Endodermal cell (in vitro differentiated cells): ENCODE data around the gene GALNT7. TPM values are rescaled to one million over a fixed set of nuclear protein-coding genes. Genes with fewer than 3 reads are reported as not detected.

Experiments used
- DNase-seq: peaks from one replicate; pipeline ENCODE4 v3.0.0-alpha.2; 2017
- H3K27ac ChIP-seq: 2 replicates; pipeline ENCODE4 v1.5.1; 2013; ENCODE audit warnings: mild to moderate bottlenecking, low read depth, low read length, moderate library complexity
- H3K27me3 ChIP-seq: 2 replicates; pipeline ENCODE4 v1.6.1; 2013; ENCODE audit warnings: mild to moderate bottlenecking, low read length, moderate library complexity; ENCODE audit not compliant: insufficient read depth, control insufficient read depth, poor library complexity, severe bottlenecking
- H3K36me3 ChIP-seq: 2 replicates; pipeline ENCODE4 v1.7.0; 2013; ENCODE audit warnings: mild to moderate bottlenecking, low read length, moderate library complexity; ENCODE audit not compliant: control insufficient read depth, insufficient read depth
- H3K4me1 ChIP-seq: one replicate; pipeline ENCODE4 v1.7.0; 2013; ENCODE audit warnings: low read length; ENCODE audit not compliant: control insufficient read depth, insufficient read depth
- H3K4me3 ChIP-seq: 2 replicates; pipeline ENCODE4 v1.5.1; 2013; ENCODE audit warnings: mild to moderate bottlenecking, low read length, moderate library complexity
- H3K9ac ChIP-seq: 2 replicates; pipeline ENCODE4 v1.6.1; 2013; ENCODE audit warnings: mild to moderate bottlenecking, low read length, moderate library complexity; ENCODE audit not compliant: poor library complexity, severe bottlenecking; ENCODE audit errors: extremely low read depth
- H3K9me3 ChIP-seq: 2 replicates; pipeline ENCODE4 v1.6.1; 2013; ENCODE audit warnings: mild to moderate bottlenecking, low read length, moderate library complexity; ENCODE audit not compliant: control insufficient read depth
- H3K27ac Mint-ChIP-seq: 2 replicates; pipeline ENCODE4 v1.8.0; 2020; ENCODE audit warnings: mixed read lengths
- H3K27me3 Mint-ChIP-seq: 2 replicates; pipeline ENCODE4 v1.8.0; 2021; ENCODE audit warnings: mild to moderate bottlenecking, mixed read lengths; ENCODE audit not compliant: insufficient read depth
- H3K36me3 Mint-ChIP-seq: 2 replicates; pipeline ENCODE4 v1.8.0; 2020; ENCODE audit warnings: low read depth, mixed read lengths
- H3K4me1 Mint-ChIP-seq: 2 replicates; pipeline ENCODE4 v1.8.0; 2020; ENCODE audit warnings: mixed read lengths
- H3K4me3 Mint-ChIP-seq: 2 replicates; pipeline ENCODE4 v1.8.0; 2020; ENCODE audit warnings: mild to moderate bottlenecking, moderate library complexity, mixed read lengths
- H3K9me3 Mint-ChIP-seq: 2 replicates; pipeline ENCODE4 v1.8.0; 2020; ENCODE audit warnings: mild to moderate bottlenecking, mixed read lengths
- CTCF ChIP-seq: fragments of 200-600 bp; sonication (generic); conservative IDR thresholded peaks from 2 replicates; pipeline ENCODE4 v1.5.0; 2021; ENCODE audit warnings: antibody characterized with exemption, mild to moderate bottlenecking
- WGBS, 2 experiments: methylation state at CpG; one replicate each; pipeline versions ENCODE4 v1.1.5 to v1.1.7; 2013; ENCODE audit warnings: missing lambda C conversion rate in 2 of 2, mixed read lengths in 1 of 2; ENCODE audit not compliant: insufficient coverage in 1 of 2, insufficient read length in 1 of 2; 5-methylcytosine and 5-hydroxymethylcytosine counted together
- total RNA-seq, 2 donors: library from RNA; stranded (reverse); fragmentation: NEBNext Ultra II Directional in 1 of 2; extraction: Animal tissue kit (Norgen Biotek cat#: 25700) in 1 of 2; gene quantifications; 2 replicates in 1 of 2; 3 replicates in 1 of 2; pipeline ENCODE4 v1.2.1, GENCODE V29; 2021

Gene GALNT7
- total RNA-seq, 2 donors from 2014 or later, result 66.1 to 72.1 TPM

- Mint-ChIP-seq H3K27ac (no peak overlapping the region), H3K4me3 (no peak overlapping the region), H3K9me3 (no peaks in the 10 kb centered on the region), H3K4me1 (no peaks in the 10 kb centered on the region), H3K36me3 (no peaks in the 10 kb centered on the region), H3K27me3 (no peaks in the 10 kb centered on the region)
- Histone ChIP-seq H3K9ac (no peak overlapping the region), H3K9me3 (no peaks in the 10 kb centered on the region), H3K4me3 (no peak overlapping the region), H3K27ac (no peak overlapping the region), H3K36me3 (no peaks in the 10 kb centered on the region), H3K27me3 (no peaks in the 10 kb centered on the region), H3K4me1 (no peaks in the 10 kb centered on the region)
- no peak for DNase-seq
- no peak for TF ChIP-seq CTCF
- 86 to 100% methylated on average over 2 to 3 of the region's 3 CpGs for WGBS, 2 experiments
Measured at GRCh38 chr4:173135241-173135847, 33.3 kb upstream of the GALNT7 start.

- no peak for TF ChIP-seq CTCF
- Mint-ChIP-seq H3K27ac (no peak overlapping the region), H3K9me3 (no peaks in the 10 kb centered on the region), H3K4me1 (no peaks in the 10 kb centered on the region), H3K36me3 (no peaks in the 10 kb centered on the region), H3K4me3 (no peak overlapping the region), H3K27me3 (no peaks in the 10 kb centered on the region)
- Histone ChIP-seq H3K4me1 (no peaks in the 10 kb centered on the region), H3K27ac (no peak overlapping the region), H3K9ac (no peak overlapping the region), H3K9me3 (no peaks in the 10 kb centered on the region), H3K36me3 (no peaks in the 10 kb centered on the region), H3K27me3 (no peaks in the 10 kb centered on the region), H3K4me3 (no peak overlapping the region)
- WGBS, 2 experiments, result 90 to 100% methylated on average over 1 of the region's 1 CpG
- no peak for DNase-seq
Measured at GRCh38 chr4:173138624-173139023, 30.0 kb upstream of the GALNT7 start.

GRCh38 chr4:173139561-173139960 is 29.1 kb upstream of the GALNT7 start:
- no peak for DNase-seq
- H3K27me3 ChIP-seq, result no peaks in the 10 kb centered on the region
- H3K27me3 Mint-ChIP-seq, result no peaks in the 10 kb centered on the region
- no peaks in the 10 kb centered on the region for H3K36me3 Mint-ChIP-seq
- H3K4me3 ChIP-seq, result no peak overlapping the region
- H3K27ac ChIP-seq, result no peak overlapping the region
- no peak overlapping the region for H3K9ac ChIP-seq
- H3K36me3 ChIP-seq, result no peaks in the 10 kb centered on the region
- no peaks in the 10 kb centered on the region for H3K9me3 ChIP-seq
- H3K4me3 Mint-ChIP-seq, result no peak overlapping the region
- no peaks in the 10 kb centered on the region for H3K9me3 Mint-ChIP-seq
- WGBS, 2 experiments, result 44 to 60% methylated on average over 1 to 2 of the region's 2 CpGs
- no peak overlapping the region for H3K27ac Mint-ChIP-seq
- no peak for TF ChIP-seq CTCF
- no peaks in the 10 kb centered on the region for H3K4me1 ChIP-seq
- no peaks in the 10 kb centered on the region for H3K4me1 Mint-ChIP-seq
